H1 (cell line): Measurements from ENCODE around the gene OLFM1. TPM values are rescaled to one million over a fixed set of nuclear protein-coding genes. Genes with fewer than 3 reads are reported as not detected.

Experiments used
- CTCF ChIA-PET: fragments of 300-600 bp; sonication (Branson Sonifier 250); formaldehyde crosslinking; loops from one replicate; lab custom pipeline; 2021; ENCODE audit not compliant: partially characterized antibody; lab: Charles Lee
- POLR2A ChIA-PET: fragments of 300-600 bp; sonication (Branson Sonifier 250); formaldehyde crosslinking; loops from one replicate; lab custom pipeline; 2021; ENCODE audit warnings: inconsistent platforms; ENCODE audit not compliant: partially characterized antibody; lab: Charles Lee
- DNase-seq, 2 experiments: peaks; one replicate each; pipeline versions ENCODE4 v3.0.0 to v3.0.0-alpha.2; 2010 to 2022; ENCODE audit warnings: low spot score in 2 of 2, low read depth in 1 of 2, mixed read lengths in 1 of 2
- FAIRE-seq: peaks from 2 replicates; lab custom pipeline; 2011; peaks lifted over from hg19 to GRCh38; lab: Jason Lieb, UNC
- H2AFZ ChIP-seq: 2 replicates; pipeline ENCODE4 v1.8.1; 2012; ENCODE audit warnings: low read length, inconsistent platforms
- H2AK5ac ChIP-seq: 2 replicates; pipeline ENCODE4 v1.6.1; 2013; ENCODE audit warnings: low read depth, low read length
- H2BK120ac ChIP-seq: replicated peaks from 2 replicates; pipeline ENCODE3; 2013; ENCODE audit warnings: low read depth, low read length, inconsistent platforms
- H2BK12ac ChIP-seq: 2 replicates; pipeline ENCODE4 v1.6.1; 2013; ENCODE audit warnings: low read depth, low read length
- H2BK15ac ChIP-seq: 2 replicates; pipeline ENCODE4 v1.6.1; 2013; ENCODE audit warnings: low read length
- H2BK20ac ChIP-seq: 2 replicates; pipeline ENCODE4 v1.6.1; 2013; ENCODE audit warnings: low read length
- H2BK5ac ChIP-seq: 2 replicates; pipeline ENCODE4 v1.6.1; 2013; ENCODE audit warnings: low read depth, low read length
- H3K14ac ChIP-seq: 2 replicates; pipeline ENCODE4 v1.6.1; 2013; ENCODE audit warnings: inconsistent platforms; ENCODE audit not compliant: insufficient read length
- H3K18ac ChIP-seq: 2 replicates; pipeline ENCODE4 v1.6.1; 2013; ENCODE audit warnings: low read length; ENCODE audit errors: extremely low read depth
- H3K23ac ChIP-seq: 2 replicates; pipeline ENCODE4 v1.6.1; 2013; ENCODE audit warnings: inconsistent platforms; ENCODE audit not compliant: insufficient read length
- H3K23me2 ChIP-seq: 2 replicates; pipeline ENCODE4 v1.6.1; 2013; ENCODE audit warnings: low read depth, low read length
- H3K27ac ChIP-seq: 2 replicates; pipeline ENCODE4 v1.6.1; 2011; ENCODE audit warnings: low read depth, low read length, inconsistent platforms
- H3K27me3 ChIP-seq, 4 experiments: replicated peaks in 1 of 4; 1 replicate in 1 of 4; 2 replicates in 3 of 4; pipeline versions ENCODE4 v1.6.1 to v1.8.1; 2011 to 2013; ENCODE audit warnings: low read length in 3 of 4, mild to moderate bottlenecking in 3 of 4, inconsistent platforms in 2 of 4, mixed read lengths in 2 of 4, moderate library complexity in 1 of 4; ENCODE audit not compliant: control insufficient read depth in 3 of 4, insufficient read depth in 3 of 4; ENCODE audit errors: extremely low read depth in 1 of 4
- H3K36me3 ChIP-seq, 4 experiments: 2 replicates each; pipeline versions ENCODE4 v1.6.1 to v1.8.1; 2011 to 2013; ENCODE audit warnings: mild to moderate bottlenecking in 4 of 4, low read length in 3 of 4, moderate library complexity in 2 of 4, control low read depth in 1 of 4, inconsistent platforms in 1 of 4; ENCODE audit not compliant: insufficient read depth in 4 of 4, control insufficient read depth in 2 of 4
- H3K4ac ChIP-seq: replicated peaks from 2 replicates; pipeline ENCODE3; 2013; ENCODE audit warnings: low read length, low read depth, mixed read lengths, inconsistent platforms; ENCODE audit not compliant: insufficient read length
- H3K4me1 ChIP-seq, 4 experiments: replicated peaks in 1 of 4; 1 replicate in 1 of 4; 2 replicates in 3 of 4; pipeline versions ENCODE4 v1.6.1 to v1.8.1; 2011 to 2013; ENCODE audit warnings: low read length in 3 of 4, inconsistent platforms in 2 of 4, mixed read lengths in 1 of 4; ENCODE audit not compliant: insufficient read depth in 4 of 4, control insufficient read depth in 3 of 4
- H3K4me2 ChIP-seq, 2 experiments: 2 replicates each; pipeline versions ENCODE4 v1.6.1 to v1.8.1; 2011 to 2013; ENCODE audit warnings: low read depth in 2 of 2, low read length in 2 of 2, control low read depth in 1 of 2, inconsistent platforms in 1 of 2, mild to moderate bottlenecking in 1 of 2; ENCODE audit not compliant: insufficient read depth in 1 of 2
- H3K4me3 ChIP-seq, 4 experiments: fragments of 200-600, 300-600 bp in 1 of 4; sonication (generic), shearing (Covaris generic), sonication (Bioruptor Twin) in 1 of 4; 2 replicates each; pipeline versions ENCODE4 v1.5.1 to v1.8.1; 2011 to 2016; ENCODE audit warnings: low read length in 4 of 4, low read depth in 3 of 4, control low read depth in 2 of 4, inconsistent platforms in 2 of 4, mild to moderate bottlenecking in 2 of 4, mixed read lengths in 1 of 4, moderate library complexity in 1 of 4; ENCODE audit not compliant: insufficient read depth in 2 of 4; ENCODE audit errors: extremely low read depth in 1 of 4
- H3K56ac ChIP-seq: replicated peaks from 2 replicates; pipeline ENCODE3; 2013; ENCODE audit warnings: low read depth, mild to moderate bottlenecking, mixed read lengths, low read length, inconsistent platforms; ENCODE audit not compliant: insufficient read length
- H3K79me1 ChIP-seq: 2 replicates; pipeline ENCODE4 v1.6.1; 2013; ENCODE audit warnings: low read depth, low read length, control low read depth
- H3K79me2 ChIP-seq, 2 experiments: 2 replicates each; pipeline versions ENCODE4 v1.6.1 to v1.8.1; 2012 to 2013; ENCODE audit warnings: low read length in 2 of 2, mild to moderate bottlenecking in 2 of 2, inconsistent platforms in 1 of 2; ENCODE audit not compliant: insufficient read depth in 2 of 2, control insufficient read depth in 1 of 2
- H3K9ac ChIP-seq, 4 experiments: replicated peaks in 1 of 4; 1 replicate in 1 of 4; 2 replicates in 3 of 4; pipeline versions ENCODE4 v1.6.1 to v1.8.1; 2011 to 2013; ENCODE audit warnings: low read depth in 3 of 4, low read length in 3 of 4, control low read depth in 2 of 4, mild to moderate bottlenecking in 2 of 4, moderate library complexity in 2 of 4, inconsistent platforms in 1 of 4; ENCODE audit errors: extremely low read depth in 1 of 4
- H3K9me3 ChIP-seq, 2 experiments: 2 replicates each; pipeline versions ENCODE4 v1.6.1 to v1.8.1; 2012 to 2013; ENCODE audit warnings: mild to moderate bottlenecking in 2 of 2, moderate library complexity in 2 of 2, control low read depth in 1 of 2, inconsistent platforms in 1 of 2, low read depth in 1 of 2, low read length in 1 of 2, mixed read lengths in 1 of 2; ENCODE audit not compliant: insufficient read depth in 2 of 2
- H4K20me1 ChIP-seq, 2 experiments: replicated peaks in 1 of 2; 2 replicates each; pipeline versions ENCODE3 to v1.8.1; 2011 to 2013; ENCODE audit warnings: inconsistent platforms in 2 of 2, low read length in 2 of 2, mild to moderate bottlenecking in 1 of 2; ENCODE audit not compliant: insufficient read depth in 2 of 2, control insufficient read depth in 1 of 2
- H4K5ac ChIP-seq: 2 replicates; pipeline ENCODE4 v1.6.1; 2013; ENCODE audit warnings: low read length, low read depth, mixed read lengths, inconsistent platforms; ENCODE audit not compliant: insufficient read length
- H4K8ac ChIP-seq: 2 replicates; pipeline ENCODE4 v1.8.0; 2013; ENCODE audit warnings: mild to moderate bottlenecking, moderate library complexity, low read length, inconsistent platforms; ENCODE audit not compliant: insufficient read depth; ENCODE audit errors: extremely low read depth
- H4K91ac ChIP-seq: replicated peaks from 2 replicates; pipeline ENCODE3; 2013; ENCODE audit warnings: low read length, mixed read lengths, inconsistent platforms; ENCODE audit not compliant: insufficient read length
- CHD1 ChIP-seq: IDR thresholded peaks from 2 replicates; pipeline ENCODE4 v1.6.1; 2012; ENCODE audit warnings: low read depth, low read length, improper control_type of control experiment
- CREB1 ChIP-seq: IDR thresholded peaks from 2 replicates; pipeline ENCODE4 v1.6.1; 2012; ENCODE audit warnings: inconsistent platforms
- HDAC6 ChIP-seq: IDR thresholded peaks from one replicate; pipeline ENCODE4 v1.7.1; 2012; ENCODE audit warnings: low read depth, mild to moderate bottlenecking, inconsistent platforms, low read length, moderate library complexity
- JUND ChIP-seq: IDR thresholded peaks from 2 replicates; pipeline ENCODE4 v1.6.1; 2011; ENCODE audit warnings: mild to moderate bottlenecking, improper control_type of control experiment, low read length
- MAFK ChIP-seq: IDR thresholded peaks from 2 replicates; pipeline ENCODE4 v1.6.1; 2012; ENCODE audit warnings: low read depth, mild to moderate bottlenecking, improper control_type of control experiment, low read length
- PHF8 ChIP-seq: fragments of 200-600 bp; sonication (generic); conservative IDR thresholded peaks from 2 replicates; pipeline ENCODE4 v1.7.1; 2012; ENCODE audit warnings: low read depth, mild to moderate bottlenecking, inconsistent platforms, low read length, moderate library complexity
- RFX5 ChIP-seq: IDR thresholded peaks from 2 replicates; pipeline ENCODE4 v1.6.1; 2011; ENCODE audit warnings: low read depth, low read length, improper control_type of control experiment, borderline replicate concordance
- YY1 ChIP-seq: IDR thresholded peaks from 2 replicates; pipeline ENCODE4 v1.6.1; 2011; ENCODE audit warnings: low read depth, mild to moderate bottlenecking, low read length
- WGBS, 2 experiments: shearing (Covaris generic) in 1 of 2; methylation state at CpG; one replicate each; pipeline versions ENCODE4 v1.1.6 to v1.1.7; 2013 to 2015; ENCODE audit warnings: low lambda C conversion rate in 2 of 2, mixed read lengths in 2 of 2, inconsistent platforms in 1 of 2, low coverage in 1 of 2, missing lambda C conversion rate in 1 of 2; ENCODE audit not compliant: insufficient replicate concordance in 2 of 2, insufficient coverage in 1 of 2, insufficient read length in 1 of 2; ENCODE audit errors: extremely low coverage in 1 of 2, missing lambda C conversion rate in 1 of 2; 5-methylcytosine and 5-hydroxymethylcytosine counted together
- polyA plus RNA-seq, 7 experiments: library from polyadenylated mRNA; depleted of rRNA in 3 of 7; stranded (reverse) in 5 of 7; unstranded in 2 of 7; fragments of >200 nt in 5 of 7; fragments of 200-250 nt in 2 of 7; gene quantifications; 1 replicate in 5 of 7; 2 replicates in 1 of 7; 4 replicates in 1 of 7; pipeline versions ENCODE4 v1.2.1 to v1.2.3, GENCODE V29; 2011 to 2013; ENCODE audit warnings: missing spikeins in 2 of 7, mixed read lengths in 2 of 7
- total RNA-seq: library from RNA; stranded (reverse); fragmentation: NEBNext Ultra II Directional; extraction: Animal tissue kit (Norgen Biotek cat#: 25700); gene quantifications from 2 replicates; pipeline ENCODE4 v1.2.1, GENCODE V29; 2021
- TF ChIP-seq, protein P1 (sequence below): IDR thresholded peaks from 2 replicates; pipeline ENCODE4 v1.6.1; 2011; ENCODE audit warnings: low read length, improper control_type of control experiment
- TF ChIP-seq, protein P2 (sequence below): IDR thresholded peaks from 2 replicates; pipeline ENCODE4 v1.6.1; 2012; ENCODE audit warnings: inconsistent platforms

Gene OLFM1
- total and polyA plus RNA-seq, 2 of the 8 experiments (the other 6 are each of a cell fraction or from before 2014, with no cell fraction given) = 53.0 to 53.4 TPM

DNA sequence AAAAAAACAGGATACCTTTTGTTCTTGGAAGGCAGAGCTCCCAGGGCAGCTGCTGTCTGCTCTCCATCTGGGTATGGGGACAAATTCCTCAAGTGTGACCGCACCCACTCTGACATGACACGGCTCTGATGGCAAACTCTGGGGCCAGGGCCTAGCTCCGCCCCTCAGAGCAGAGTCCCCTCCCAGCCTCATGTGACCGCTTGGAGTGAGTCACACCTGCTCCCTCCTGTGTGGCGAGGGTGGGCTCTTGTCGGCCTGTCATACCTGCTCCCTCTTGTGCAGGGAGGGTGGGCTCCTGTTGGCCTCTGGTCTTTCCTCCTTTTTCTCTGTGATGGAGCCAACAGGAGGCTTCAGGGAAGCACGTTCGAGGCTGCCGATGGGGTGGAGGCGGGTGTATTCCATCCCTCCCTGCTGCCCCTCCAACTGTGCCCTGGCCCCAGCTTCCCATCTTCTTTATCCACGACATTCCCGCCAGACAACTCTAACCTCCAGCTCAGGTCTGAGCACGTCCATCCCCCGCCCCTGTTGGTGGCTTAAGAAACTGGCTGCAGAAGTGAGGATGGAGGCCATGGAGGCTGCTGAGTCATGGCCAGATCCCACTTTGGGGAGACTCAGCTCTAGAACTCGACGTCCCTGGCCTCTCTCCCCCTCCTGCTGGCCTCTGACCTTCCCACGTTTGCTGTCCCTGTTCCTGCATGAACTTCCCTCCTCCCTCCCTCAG lies 65.3 kb downstream of the OLFM1 start:
- Histone ChIP-seq H3K27me3 (no peaks in the 10 kb centered on the region; a peak in 2 of 7 replicates), H2BK120ac (no peak overlapping the region), H3K23me2 (no peaks in the 10 kb centered on the region), H2BK5ac (peak overlapping the region; percentile 71; the same call in 1 of the 2 replicates), H4K8ac (no peak overlapping the region), H3K56ac (no peak overlapping the region), H3K4me3 (no peak overlapping the region), H2BK15ac (no peak overlapping the region), H4K91ac (peak overlapping the region; percentile 52), H3K4me1 (peaks cover 0 to 12% (median 7%) of the 10 kb centered on the region in 4 experiments; a peak in 5 of 7 replicates), H2AK5ac (peak overlapping the region; percentile 83; the same call in 1 of the 2 replicates), H3K14ac (no peak overlapping the region), H4K5ac (no peak overlapping the region), H3K18ac (0 out of 2 replicates have a peak overlapping the region, but pooled peaks have one; percentile 15), H3K79me1 (0 out of 2 replicates have a peak, but pooled peaks cover 2% of the 10 kb centered on the region), H4K20me1 (no peaks in the 10 kb centered on the region), H3K4ac (peak overlapping the region; percentile 94), H2AFZ (no peak overlapping the region), H3K23ac (no peak overlapping the region), H2BK20ac (peak overlapping the region; percentile 55; the same call in 1 of the 2 replicates), H3K27ac (no peak overlapping the region), H3K9me3 (peaks cover 0 to 9% of the 10 kb centered on the region in 2 experiments; a peak in 1 of 4 replicates), H2BK12ac (peak overlapping the region; percentile 68; the same call in 1 of the 2 replicates), H3K36me3 (no peaks in the 10 kb centered on the region), H3K79me2 (no peaks in the 10 kb centered on the region), H3K4me2 (no peak overlapping the region; a peak in 1 of 4 replicates), H3K9ac (no peak overlapping the region)
- CTCF ChIA-PET = interaction anchor here (1.4 to 3.9 kb wide), 7 partner anchors 12 to 258 kb away, joined by 3 to 13 read pairs (median 4); no protein-coding TSS in a partner anchor
- FAIRE-seq (no peak), DNase-seq (peak; percentile 27 to 60)
- 71% methylated on average over 15 of the region's 17 CpGs; no CpG with 5 or more reads in 1 of the 2 experiments for WGBS, 2 experiments
- POLR2A ChIA-PET = interaction anchor here (0.7 to 1.4 kb wide), 2 partner anchors 19 to 143 kb away, joined by 3 read pairs; no protein-coding TSS in a partner anchor
- TF ChIP-seq, protein P1, sequence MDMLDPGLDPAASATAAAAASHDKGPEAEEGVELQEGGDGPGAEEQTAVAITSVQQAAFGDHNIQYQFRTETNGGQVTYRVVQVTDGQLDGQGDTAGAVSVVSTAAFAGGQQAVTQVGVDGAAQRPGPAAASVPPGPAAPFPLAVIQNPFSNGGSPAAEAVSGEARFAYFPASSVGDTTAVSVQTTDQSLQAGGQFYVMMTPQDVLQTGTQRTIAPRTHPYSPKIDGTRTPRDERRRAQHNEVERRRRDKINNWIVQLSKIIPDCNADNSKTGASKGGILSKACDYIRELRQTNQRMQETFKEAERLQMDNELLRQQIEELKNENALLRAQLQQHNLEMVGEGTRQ = peak; percentile 58; the same call in 1 of the 2 replicates
- TF ChIP-seq CHD1 (no peak), RFX5 (no peak), PHF8 (no peak), MAFK (peak; percentile 58; the same call in 1 of the 2 replicates), JUND (peak; percentile 67), HDAC6 (no peak), YY1 (no peak), CREB1 (0 out of 2 replicates have a peak, but pooled peaks have one; percentile 9)
- TF ChIP-seq, protein P2, sequence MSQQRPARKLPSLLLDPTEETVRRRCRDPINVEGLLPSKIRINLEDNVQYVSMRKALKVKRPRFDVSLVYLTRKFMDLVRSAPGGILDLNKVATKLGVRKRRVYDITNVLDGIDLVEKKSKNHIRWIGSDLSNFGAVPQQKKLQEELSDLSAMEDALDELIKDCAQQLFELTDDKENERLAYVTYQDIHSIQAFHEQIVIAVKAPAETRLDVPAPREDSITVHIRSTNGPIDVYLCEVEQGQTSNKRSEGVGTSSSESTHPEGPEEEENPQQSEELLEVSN = peak; percentile 60; the same call in 1 of the 2 replicates
